ENCODE results near the gene PRKCI.
"Not testable (repeated sequence)": the region's sequence is repeated elsewhere in the genome, so short reads cannot be mapped to it uniquely, and the experiment has no call there.

The PRKCI gene

DNA sequence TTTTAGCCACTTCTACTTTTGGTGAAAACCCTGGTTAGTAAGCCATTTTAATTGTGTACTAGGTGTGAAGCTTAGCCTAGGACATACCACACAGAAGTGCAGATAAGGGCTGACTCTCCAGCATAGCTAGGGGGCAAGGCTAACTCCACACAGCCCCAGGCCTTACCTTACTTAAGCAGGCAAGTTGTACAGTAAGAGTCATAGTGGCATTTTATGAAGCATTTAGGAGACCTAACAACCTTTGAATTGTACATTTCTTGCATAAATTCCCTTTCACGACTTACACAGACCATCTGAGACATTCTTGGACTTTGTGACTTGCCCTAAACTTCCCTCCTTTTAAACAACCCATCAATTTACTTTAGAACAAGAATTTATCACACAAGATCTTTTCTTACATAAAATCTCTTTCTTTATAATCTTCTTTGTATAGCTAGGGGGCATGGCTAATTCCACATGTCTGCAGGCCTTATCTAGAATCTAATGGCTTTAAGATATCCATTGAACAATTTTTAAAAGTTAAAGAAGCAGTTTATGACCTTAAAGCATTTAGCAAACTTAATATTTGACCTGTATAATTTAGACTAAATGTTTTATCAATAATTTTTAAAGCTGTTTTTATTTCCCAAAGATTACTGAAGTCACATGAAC, 116.6 kb downstream of the PRKCI start:
- DNase-seq (ENCODE audit: low read depth, low spot score), result no peak

DNA sequence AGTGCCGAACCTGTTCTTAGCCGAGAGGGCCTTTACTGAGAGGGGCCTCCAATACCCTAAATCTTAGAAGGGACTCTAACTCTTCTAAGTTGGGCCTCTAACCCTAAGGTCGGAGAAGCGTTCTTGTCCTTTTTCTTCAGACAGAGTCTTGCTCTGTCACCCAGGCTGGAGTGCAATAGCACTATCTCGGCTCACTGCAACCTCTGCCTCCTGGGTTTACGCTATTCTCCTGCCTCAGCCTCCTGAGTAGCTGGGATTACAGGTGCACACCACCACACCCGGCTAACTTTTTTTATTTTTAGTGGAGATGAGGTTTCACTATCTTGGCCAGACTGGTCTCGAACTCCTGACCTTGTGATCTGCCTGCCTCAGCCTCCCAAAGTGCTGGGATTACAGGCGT, 120.0 kb downstream of the PRKCI start:
- not testable (repeated sequence) for DNase-seq (ENCODE audit: low read depth, low spot score)

DNA sequence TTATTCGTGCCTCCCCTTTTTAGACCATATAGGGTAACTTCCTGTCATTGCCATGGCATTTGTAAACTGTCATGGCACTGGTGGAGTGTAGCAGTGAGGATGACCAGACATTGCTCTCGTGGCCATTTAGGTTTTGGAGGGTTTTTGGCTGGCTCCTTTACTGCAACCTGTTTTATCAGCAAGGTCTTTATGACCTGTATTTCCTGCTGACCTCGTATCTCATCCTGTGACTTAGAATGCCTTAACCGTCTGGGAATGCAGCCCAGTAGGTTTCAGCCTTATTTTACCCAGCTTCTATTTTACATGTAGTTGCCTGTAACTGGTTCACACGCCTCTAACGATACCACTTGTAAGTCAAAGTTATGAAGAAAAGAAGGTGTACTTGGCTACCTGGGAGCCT, 121.6 kb downstream of the PRKCI start:
- not testable (repeated sequence) for DNase-seq (ENCODE audit: low read depth, low spot score)

GRCh38 chr3:170344971-170345370, 122.7 kb downstream of the PRKCI start:
- no peak for DNase-seq (ENCODE audit: low read depth, low spot score)

DNA sequence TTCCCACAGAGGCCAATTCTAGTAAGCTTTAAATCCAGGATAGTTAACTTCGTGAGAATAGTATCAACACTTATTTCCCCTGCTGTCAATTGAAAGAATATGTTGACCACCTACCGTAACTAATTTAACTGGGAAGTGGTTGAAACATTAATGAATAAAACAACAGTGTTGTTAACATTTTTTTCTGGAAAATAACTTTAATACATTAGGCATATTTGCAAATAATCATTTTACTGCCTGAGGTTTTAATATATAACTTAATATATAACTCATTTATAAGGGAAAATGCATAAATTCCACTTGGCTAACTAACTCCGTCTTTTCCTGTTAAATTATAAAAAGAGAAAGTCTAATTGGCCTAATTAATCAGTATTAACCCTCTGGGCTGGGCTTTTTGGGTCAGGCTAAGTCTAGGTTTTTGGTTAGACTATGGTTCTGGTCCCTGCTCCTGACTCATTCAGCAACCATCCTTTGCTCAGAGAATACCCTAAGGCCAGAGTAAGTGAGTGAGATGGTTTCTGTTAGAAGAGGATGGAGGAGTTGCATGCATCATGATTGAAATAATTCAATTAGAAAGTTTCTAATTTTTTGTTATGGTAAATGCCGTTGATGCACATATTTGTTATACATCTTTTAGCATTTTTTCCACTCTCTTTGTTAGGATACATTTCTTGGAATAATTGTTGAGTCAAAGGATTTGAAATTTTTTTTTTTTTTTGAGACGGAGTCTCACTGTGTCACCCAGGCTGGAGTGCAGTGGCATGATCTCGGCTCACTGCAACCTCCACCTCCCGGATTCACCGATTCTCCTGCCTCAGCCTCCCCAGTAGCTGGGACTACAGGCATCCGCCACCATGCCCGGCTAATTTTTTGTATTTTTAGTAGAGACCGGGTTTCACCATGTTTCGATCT, 124.5 kb downstream of the PRKCI start:
- DNase-seq (ENCODE audit: low read depth, low spot score), result no peak

- DNase-seq (ENCODE audit: low read depth, low spot score), result no peak
These were observed 128.5 kb downstream of the PRKCI start for GRCh38 chr3:170350515-170351413.

DNA sequence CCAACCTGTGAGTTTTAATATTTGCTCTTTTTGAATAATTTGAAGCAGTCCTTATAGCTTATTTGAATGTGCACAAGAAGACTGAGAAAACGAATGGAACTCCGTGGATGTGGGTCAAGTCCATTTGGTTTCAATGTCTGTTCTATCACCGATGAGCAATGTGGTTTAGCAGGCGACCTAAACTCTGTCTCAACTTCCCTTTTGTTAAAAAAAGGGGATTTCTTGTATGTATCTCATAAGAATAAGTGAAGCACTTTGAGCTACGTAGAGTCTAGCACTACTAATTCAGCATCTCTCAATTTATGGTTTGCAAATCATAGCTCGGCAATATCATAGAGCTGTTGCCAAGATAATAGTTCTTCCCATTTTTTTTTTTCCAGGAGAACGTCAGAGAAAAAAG, 130.7 kb downstream of the PRKCI start:
- no peak for DNase-seq (ENCODE audit: low read depth, low spot score)

DNA sequence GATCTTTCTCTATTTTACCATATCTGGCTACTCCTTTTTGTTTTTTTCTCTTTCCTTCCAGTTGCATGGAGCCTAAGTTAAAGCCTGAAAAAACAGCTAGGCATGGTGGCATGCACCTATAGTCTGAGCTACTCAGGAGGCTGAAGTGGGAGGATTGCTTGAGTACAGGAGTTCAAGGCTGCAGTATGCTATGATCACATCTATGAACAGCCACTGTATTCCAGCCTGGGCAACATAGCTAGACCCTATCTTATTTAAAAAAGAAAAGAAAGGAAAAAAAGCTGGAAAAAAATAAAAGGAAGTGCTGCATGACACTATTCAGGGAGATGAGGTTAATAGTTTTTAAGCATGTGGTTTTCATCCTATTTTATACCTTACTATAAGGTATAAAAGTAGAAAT, 131.3 kb downstream of the PRKCI start:
- DNase-seq (ENCODE audit: low read depth, low spot score), result no peak

DNA sequence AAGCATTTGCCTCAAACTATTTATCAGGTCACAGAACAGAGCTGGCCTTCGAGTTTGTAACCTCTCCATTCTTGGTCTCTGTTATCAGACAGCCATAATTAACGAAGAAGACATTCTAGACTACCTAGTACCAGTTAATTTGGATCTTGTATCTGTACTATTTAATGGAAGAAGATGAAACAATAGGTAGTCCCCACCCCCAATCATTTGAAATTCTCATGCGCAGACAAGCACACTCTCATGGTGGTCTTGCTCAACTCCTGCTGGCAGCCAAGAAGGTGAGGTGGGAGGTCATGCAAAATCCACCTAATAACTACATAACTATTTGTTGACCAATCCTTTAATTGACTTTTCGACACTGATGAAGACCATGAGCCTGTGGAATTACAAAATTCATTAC, 132.5 kb downstream of the PRKCI start:
- no peak for DNase-seq (ENCODE audit: low read depth, low spot score)
